ENCODE results near the gene ST6GALNAC6. TPM values are rescaled to one million over a fixed set of nuclear protein-coding genes. Genes with fewer than 3 reads are reported as not detected.
A peak's percentile ranks its signal among the peaks of the same experiment; 100 is the strongest.

ST6GALNAC6 gene
- polyA plus RNA-seq, 3 donors: 8.2 to 14.4 (median 12.0) TPM

- H3K36me3 Mint-ChIP-seq: peaks cover 6% of the 10 kb centered on the region in 2 donors
- H3K27ac Mint-ChIP-seq: peak overlapping the region in 1 of 7 donors; percentile 13
- no peak overlapping the region for H3K4me3 ChIP-seq (replicated peaks in 1 of 3; ENCODE audit: low read depth in 2 of 3, low read length in 3 of 3)
- H3K27me3 Mint-ChIP-seq (ENCODE audit: low read depth in 3 of 3): peaks cover 0 to 3% (median 0%) of the 10 kb centered on the region in 3 donors
- H3K9me3 ChIP-seq (replicated peaks in 1 of 2; ENCODE audit: control insufficient read depth in 1 of 2, insufficient read depth in 1 of 2, low read length in 2 of 2): no peaks in the 10 kb centered on the region
- H3K4me2 ChIP-seq (replicated peaks; ENCODE audit: extremely low read depth, low read length, poor library complexity, severe bottlenecking): no peak overlapping the region
- no peak overlapping the region for H2AFZ ChIP-seq (ENCODE audit: insufficient read depth, low read depth, low read length, poor library complexity, severe bottlenecking)
- H3K9ac ChIP-seq (ENCODE audit: insufficient read depth, low read length, poor library complexity, severe bottlenecking): no peak overlapping the region
- no peaks in the 10 kb centered on the region for H3K79me2 ChIP-seq (ENCODE audit: insufficient read depth, low read length)
- no peaks in the 10 kb centered on the region for H3K27me3 ChIP-seq (ENCODE audit: control insufficient read depth in 2 of 2, insufficient read depth in 2 of 2, low read length in 2 of 2)
- 97% methylated on average over 36 of the region's 38 CpGs for WGBS (ENCODE audit: insufficient coverage)
- DNase-seq: no peak
- no peak overlapping the region for H3K4me3 Mint-ChIP-seq
- H3K4me1 Mint-ChIP-seq: peaks cover 13% of the 10 kb centered on the region
- H4K20me1 ChIP-seq (ENCODE audit: insufficient read depth, low read length): no peaks in the 10 kb centered on the region
- intact Hi-C loops (cut with micrococcal nuclease): loop anchor here (5.0 to 10.0 kb wide), 2 partner anchors 140 to 173 kb away; no protein-coding TSS in a partner anchor
- no peaks in the 10 kb centered on the region for H3K36me3 ChIP-seq (replicated peaks in 1 of 2; ENCODE audit: control insufficient read depth in 1 of 2, insufficient read depth in 2 of 2, low read length in 2 of 2)
- no peak for TF ChIP-seq CTCF (IDR thresholded peaks at IDR 0.05)
- peaks cover 11 to 13% of the 10 kb centered on the region in 2 donors for H3K4me1 ChIP-seq (ENCODE audit: control insufficient read depth in 1 of 2, insufficient read depth in 2 of 2, low read length in 2 of 2)
- H3K9me3 Mint-ChIP-seq: no peaks in the 10 kb centered on the region
- no peak overlapping the region for H3K27ac ChIP-seq (ENCODE audit: low read depth in 1 of 2, low read length in 2 of 2)
Measured at GRCh38 chr9:127944586-127945218, 45.3 kb upstream of the ST6GALNAC6 start.

GRCh38 chr9:127943731-127944144, 44.3 kb upstream of the ST6GALNAC6 start:
- Mint-ChIP-seq H3K4me3 (peak overlapping the region in 1 of 2 donors; percentile 72), H3K27me3 (ENCODE audit: low read depth in 3 of 3) (peaks cover 0 to 3% (median 0%) of the 10 kb centered on the region in 3 donors), H3K27ac (peak overlapping the region in 1 of 7 donors; percentile 57), H3K36me3 (peaks cover 6% of the 10 kb centered on the region in 2 donors), H3K4me1 (peaks cover 13% of the 10 kb centered on the region), H3K9me3 (no peaks in the 10 kb centered on the region)
- intact Hi-C loops (cut with micrococcal nuclease): loop anchor here (1.0 to 10.0 kb wide), 4 partner anchors 91 to 174 kb away; no protein-coding TSS in a partner anchor
- no peaks in the 10 kb centered on the region for H3K27me3 ChIP-seq (ENCODE audit: control insufficient read depth in 2 of 2, insufficient read depth in 2 of 2, low read length in 2 of 2)
- H3K36me3 ChIP-seq (replicated peaks in 1 of 2; ENCODE audit: control insufficient read depth in 1 of 2, insufficient read depth in 2 of 2, low read length in 2 of 2): no peaks in the 10 kb centered on the region
- peak; percentile 78 for TF ChIP-seq CTCF (IDR thresholded peaks at IDR 0.05)
- H3K4me1 ChIP-seq (ENCODE audit: control insufficient read depth in 1 of 2, insufficient read depth in 2 of 2, low read length in 2 of 2): peaks cover 11 to 13% of the 10 kb centered on the region in 2 donors
- H3K4me2 ChIP-seq (replicated peaks; ENCODE audit: extremely low read depth, low read length, poor library complexity, severe bottlenecking): peak overlapping the region; percentile 9
- H3K79me2 ChIP-seq (ENCODE audit: insufficient read depth, low read length): no peaks in the 10 kb centered on the region
- H3K27ac ChIP-seq (ENCODE audit: low read depth in 1 of 2, low read length in 2 of 2): no peak overlapping the region
- no peak overlapping the region for H3K4me3 ChIP-seq (replicated peaks in 1 of 3; ENCODE audit: low read depth in 2 of 3, low read length in 3 of 3)
- H4K20me1 ChIP-seq (ENCODE audit: insufficient read depth, low read length): no peaks in the 10 kb centered on the region
- H3K9ac ChIP-seq (ENCODE audit: insufficient read depth, low read length, poor library complexity, severe bottlenecking): no peak overlapping the region
- H3K9me3 ChIP-seq (replicated peaks in 1 of 2; ENCODE audit: control insufficient read depth in 1 of 2, insufficient read depth in 1 of 2, low read length in 2 of 2): no peaks in the 10 kb centered on the region
- WGBS (ENCODE audit: insufficient coverage): 37% methylated on average over 9 of the region's 13 CpGs
- H2AFZ ChIP-seq (ENCODE audit: insufficient read depth, low read depth, low read length, poor library complexity, severe bottlenecking): peak overlapping the region; percentile 12
- DNase-seq: peak; percentile 71 to 83 (median 79)
